ENCODE data around the gene RASAL3.
"Not testable (repeated sequence)": the region's sequence is repeated elsewhere in the genome, so short reads cannot be mapped to it uniquely, and the experiment has no call there.

The RASAL3 gene

GRCh38 chr19:15495151-15495550 is 30.8 kb upstream of the RASAL3 start:
- Histone ChIP-seq H4K20me1 (ENCODE audit: insufficient read depth, low read length) (no peaks in the 10 kb centered on the region), H3K4me2 (ENCODE audit: insufficient read depth, low read length) (no peak overlapping the region), H3K4me1 (ENCODE audit: insufficient read depth, low read length) (no peaks in the 10 kb centered on the region), H3K9ac (ENCODE audit: low read depth, low read length) (no peak overlapping the region), H3K36me3 (ENCODE audit: insufficient read depth, low read length) (no peaks in the 10 kb centered on the region), H3K9me3 (ENCODE audit: insufficient read depth, low read length, severe bottlenecking) (no peaks in the 10 kb centered on the region), H3K27me3 (ENCODE audit: insufficient read depth, low read length, poor library complexity) (no peaks in the 10 kb centered on the region), H3K79me2 (ENCODE audit: insufficient read depth, low read length) (no peaks in the 10 kb centered on the region), H2AFZ (ENCODE audit: low read depth, low read length) (no peak overlapping the region), H3K27ac (ENCODE audit: low read length) (no peak overlapping the region), H3K4me3 (ENCODE audit: low read depth in 1 of 2, low read length in 2 of 2) (no peak overlapping the region)
- ATAC-seq (ENCODE audit: insufficient read depth, low read depth) (no peak), DNase-seq (no peak)
- no peak for TF ChIP-seq CTCF (IDR thresholded peaks at IDR 0.05; ENCODE audit: borderline replicate concordance, extremely low read depth, low read length, poor library complexity, severe bottlenecking)
- no peak for TF ChIP-seq EZH2 (IDR thresholded peaks at IDR 0.05; ENCODE audit: borderline replicate concordance, low read depth, low read length, severe bottlenecking)

GRCh38 chr19:15488489-15489226 is 24.3 kb upstream of the RASAL3 start:
- Histone ChIP-seq H4K20me1 (ENCODE audit: insufficient read depth, low read length) (no peaks in the 10 kb centered on the region), H2AFZ (ENCODE audit: low read depth, low read length) (no peak overlapping the region), H3K9me3 (ENCODE audit: insufficient read depth, low read length, severe bottlenecking) (no peaks in the 10 kb centered on the region), H3K9ac (ENCODE audit: low read depth, low read length) (no peak overlapping the region), H3K27me3 (ENCODE audit: insufficient read depth, low read length, poor library complexity) (no peaks in the 10 kb centered on the region), H3K4me2 (ENCODE audit: insufficient read depth, low read length) (no peak overlapping the region), H3K4me3 (ENCODE audit: low read depth in 1 of 2, low read length in 2 of 2) (no peak overlapping the region), H3K27ac (ENCODE audit: low read length) (no peak overlapping the region), H3K4me1 (ENCODE audit: insufficient read depth, low read length) (no peaks in the 10 kb centered on the region), H3K79me2 (ENCODE audit: insufficient read depth, low read length) (no peaks in the 10 kb centered on the region), H3K36me3 (ENCODE audit: insufficient read depth, low read length) (no peaks in the 10 kb centered on the region)
- DNase-seq (no peak), ATAC-seq (ENCODE audit: insufficient read depth, low read depth) (no peak)
- TF ChIP-seq EZH2 (IDR thresholded peaks at IDR 0.05; ENCODE audit: borderline replicate concordance, low read depth, low read length, severe bottlenecking), result no peak
- no peak for TF ChIP-seq CTCF (IDR thresholded peaks at IDR 0.05; ENCODE audit: borderline replicate concordance, extremely low read depth, low read length, poor library complexity, severe bottlenecking)

GRCh38 chr19:15487038-15487437 is 22.7 kb upstream of the RASAL3 start:
- ATAC-seq (ENCODE audit: insufficient read depth, low read depth) (no peak), DNase-seq (no peak)
- H3K9me3 ChIP-seq (ENCODE audit: insufficient read depth, low read length, severe bottlenecking), result no peaks in the 10 kb centered on the region
- no peaks in the 10 kb centered on the region for H3K79me2 ChIP-seq (ENCODE audit: insufficient read depth, low read length)
- H3K27ac ChIP-seq (ENCODE audit: low read length), result no peak overlapping the region
- H4K20me1 ChIP-seq (ENCODE audit: insufficient read depth, low read length), result no peaks in the 10 kb centered on the region
- no peak for TF ChIP-seq CTCF (IDR thresholded peaks at IDR 0.05; ENCODE audit: borderline replicate concordance, extremely low read depth, low read length, poor library complexity, severe bottlenecking)
- TF ChIP-seq EZH2 (IDR thresholded peaks at IDR 0.05; ENCODE audit: borderline replicate concordance, low read depth, low read length, severe bottlenecking), result no peak
- H3K9ac ChIP-seq (ENCODE audit: low read depth, low read length), result no peak overlapping the region
- H3K4me1 ChIP-seq (ENCODE audit: insufficient read depth, low read length), result no peaks in the 10 kb centered on the region
- H3K4me3 ChIP-seq (ENCODE audit: low read depth in 1 of 2, low read length in 2 of 2), result no peak overlapping the region
- H3K27me3 ChIP-seq (ENCODE audit: insufficient read depth, low read length, poor library complexity), result no peaks in the 10 kb centered on the region
- H2AFZ ChIP-seq (ENCODE audit: low read depth, low read length), result no peak overlapping the region
- no peak overlapping the region for H3K4me2 ChIP-seq (ENCODE audit: insufficient read depth, low read length)
- no peaks in the 10 kb centered on the region for H3K36me3 ChIP-seq (ENCODE audit: insufficient read depth, low read length)

- not testable (repeated sequence) for H3K36me3 ChIP-seq (ENCODE audit: insufficient read depth, low read length); H2AFZ ChIP-seq (ENCODE audit: low read depth, low read length); DNase-seq; H3K4me2 ChIP-seq (ENCODE audit: insufficient read depth, low read length); H3K79me2 ChIP-seq (ENCODE audit: insufficient read depth, low read length); H4K20me1 ChIP-seq (ENCODE audit: insufficient read depth, low read length); H3K9ac ChIP-seq (ENCODE audit: low read depth, low read length); ATAC-seq (ENCODE audit: insufficient read depth, low read depth); H3K4me3 ChIP-seq (ENCODE audit: low read depth in 1 of 2, low read length in 2 of 2); H3K27me3 ChIP-seq (ENCODE audit: insufficient read depth, low read length, poor library complexity); H3K27ac ChIP-seq (ENCODE audit: low read length); H3K9me3 ChIP-seq (ENCODE audit: insufficient read depth, low read length, severe bottlenecking); H3K4me1 ChIP-seq (ENCODE audit: insufficient read depth, low read length)
Measured at GRCh38 chr19:15485768-15486167, 21.4 kb upstream of the RASAL3 start.

- H3K9ac ChIP-seq (ENCODE audit: low read depth, low read length); ATAC-seq (ENCODE audit: insufficient read depth, low read depth); H3K4me1 ChIP-seq (ENCODE audit: insufficient read depth, low read length); H3K79me2 ChIP-seq (ENCODE audit: insufficient read depth, low read length); H3K36me3 ChIP-seq (ENCODE audit: insufficient read depth, low read length); H3K27ac ChIP-seq (ENCODE audit: low read length); H3K4me3 ChIP-seq (ENCODE audit: low read depth in 1 of 2, low read length in 2 of 2); H3K9me3 ChIP-seq (ENCODE audit: insufficient read depth, low read length, severe bottlenecking); H3K4me2 ChIP-seq (ENCODE audit: insufficient read depth, low read length); H3K27me3 ChIP-seq (ENCODE audit: insufficient read depth, low read length, poor library complexity); H4K20me1 ChIP-seq (ENCODE audit: insufficient read depth, low read length); H2AFZ ChIP-seq (ENCODE audit: low read depth, low read length); DNase-seq: not testable (repeated sequence)
Measured at GRCh38 chr19:15480996-15481395, 16.7 kb upstream of the RASAL3 start.

All from DND-41 (cell line).